ENCODE results near the gene PRPF6. TPM values are rescaled to one million over a fixed set of nuclear protein-coding genes. Genes with fewer than 3 reads are reported as not detected.

PRPF6 gene
- total and polyA plus RNA-seq, 2 of the 13 experiments (the other 11 are each of a cell fraction or from before 2014, with no cell fraction given) = 63.7 to 101 TPM

DNA sequence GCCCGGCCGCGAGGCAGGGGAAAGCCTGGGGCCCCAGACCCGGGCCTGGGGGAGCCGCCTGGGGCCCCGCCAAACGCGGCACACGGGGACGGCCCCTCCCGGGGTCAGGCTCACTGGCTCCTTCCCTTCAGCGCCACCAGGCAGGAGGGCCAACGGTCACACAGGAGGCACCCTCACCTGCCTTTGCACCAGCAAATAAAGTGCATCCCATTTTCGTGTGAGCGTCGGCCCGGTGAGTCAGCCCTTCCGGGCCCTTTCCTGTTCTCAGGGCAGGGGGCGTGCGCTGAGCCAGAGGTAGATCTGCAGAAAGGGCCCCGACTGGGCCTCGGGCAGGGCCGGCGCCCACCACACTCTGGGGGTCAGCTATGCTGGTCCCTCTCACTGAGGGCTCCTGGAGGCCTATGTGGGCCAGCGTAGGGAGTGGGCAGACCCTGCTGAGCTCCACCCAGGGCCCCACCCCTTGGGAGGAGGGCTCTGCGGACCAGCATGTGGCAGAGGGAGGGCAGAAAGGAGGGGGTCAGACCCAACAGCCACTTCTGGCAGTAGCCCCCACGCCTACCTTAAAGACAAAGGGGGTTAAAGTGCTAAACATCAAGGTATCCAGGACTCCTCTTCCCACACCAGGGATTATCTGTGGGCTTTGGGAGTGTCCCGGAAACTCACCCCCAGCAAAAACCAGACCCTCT lies 23.8 kb upstream of the PRPF6 start (continued):
- TF ChIP-seq, protein P1, sequence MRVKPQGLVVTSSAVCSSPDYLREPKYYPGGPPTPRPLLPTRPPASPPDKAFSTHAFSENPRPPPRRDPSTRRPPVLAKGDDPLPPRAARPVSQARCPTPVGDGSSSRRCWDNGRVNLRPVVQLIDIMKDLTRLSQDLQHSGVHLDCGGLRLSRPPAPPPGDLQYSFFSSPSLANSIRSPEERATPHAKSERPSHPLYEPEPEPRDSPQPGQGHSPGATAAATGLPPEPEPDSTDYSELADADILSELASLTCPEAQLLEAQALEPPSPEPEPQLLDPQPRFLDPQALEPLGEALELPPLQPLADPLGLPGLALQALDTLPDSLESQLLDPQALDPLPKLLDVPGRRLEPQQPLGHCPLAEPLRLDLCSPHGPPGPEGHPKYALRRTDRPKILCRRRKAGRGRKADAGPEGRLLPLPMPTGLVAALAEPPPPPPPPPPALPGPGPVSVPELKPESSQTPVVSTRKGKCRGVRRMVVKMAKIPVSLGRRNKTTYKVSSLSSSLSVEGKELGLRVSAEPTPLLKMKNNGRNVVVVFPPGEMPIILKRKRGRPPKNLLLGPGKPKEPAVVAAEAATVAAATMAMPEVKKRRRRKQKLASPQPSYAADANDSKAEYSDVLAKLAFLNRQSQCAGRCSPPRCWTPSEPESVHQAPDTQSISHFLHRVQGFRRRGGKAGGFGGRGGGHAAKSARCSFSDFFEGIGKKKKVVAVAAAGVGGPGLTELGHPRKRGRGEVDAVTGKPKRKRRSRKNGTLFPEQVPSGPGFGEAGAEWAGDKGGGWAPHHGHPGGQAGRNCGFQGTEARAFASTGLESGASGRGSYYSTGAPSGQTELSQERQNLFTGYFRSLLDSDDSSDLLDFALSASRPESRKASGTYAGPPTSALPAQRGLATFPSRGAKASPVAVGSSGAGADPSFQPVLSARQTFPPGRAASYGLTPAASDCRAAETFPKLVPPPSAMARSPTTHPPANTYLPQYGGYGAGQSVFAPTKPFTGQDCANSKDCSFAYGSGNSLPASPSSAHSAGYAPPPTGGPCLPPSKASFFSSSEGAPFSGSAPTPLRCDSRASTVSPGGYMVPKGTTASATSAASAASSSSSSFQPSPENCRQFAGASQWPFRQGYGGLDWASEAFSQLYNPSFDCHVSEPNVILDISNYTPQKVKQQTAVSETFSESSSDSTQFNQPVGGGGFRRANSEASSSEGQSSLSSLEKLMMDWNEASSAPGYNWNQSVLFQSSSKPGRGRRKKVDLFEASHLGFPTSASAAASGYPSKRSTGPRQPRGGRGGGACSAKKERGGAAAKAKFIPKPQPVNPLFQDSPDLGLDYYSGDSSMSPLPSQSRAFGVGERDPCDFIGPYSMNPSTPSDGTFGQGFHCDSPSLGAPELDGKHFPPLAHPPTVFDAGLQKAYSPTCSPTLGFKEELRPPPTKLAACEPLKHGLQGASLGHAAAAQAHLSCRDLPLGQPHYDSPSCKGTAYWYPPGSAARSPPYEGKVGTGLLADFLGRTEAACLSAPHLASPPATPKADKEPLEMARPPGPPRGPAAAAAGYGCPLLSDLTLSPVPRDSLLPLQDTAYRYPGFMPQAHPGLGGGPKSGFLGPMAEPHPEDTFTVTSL (CRISPR knock-in tag; IDR thresholded peaks at IDR 0.05; ENCODE audit: borderline replicate concordance) = no peak
- TF ChIP-seq ZNF34 (CRISPR knock-in tag; IDR thresholded peaks at IDR 0.05; ENCODE audit: borderline replicate concordance) = no peak
- TF ChIP-seq ZNF792 (CRISPR knock-in tag; IDR thresholded peaks at IDR 0.05) = peak; percentile 87
- TF ChIP-seq ZNF816 (CRISPR knock-in tag; IDR thresholded peaks at IDR 0.05; ENCODE audit: borderline replicate concordance) = no peak
- no peak for TF ChIP-seq ATF7 (IDR thresholded peaks at IDR 0.05)
- TF ChIP-seq ATF7 (CRISPR knock-in tag; IDR thresholded peaks at IDR 0.05) = no peak
- TF ChIP-seq ZNF207 (IDR thresholded peaks at IDR 0.05; ENCODE audit: borderline replicate concordance) = no peak
- no peak for TF ChIP-seq WIZ (CRISPR knock-in tag; IDR thresholded peaks at IDR 0.05)
- no peak for TF ChIP-seq FIP1L1 (IDR thresholded peaks at IDR 0.05; ENCODE audit: borderline replicate concordance, insufficient read depth, low read depth, low read length)
- TF ChIP-seq, protein P2, sequence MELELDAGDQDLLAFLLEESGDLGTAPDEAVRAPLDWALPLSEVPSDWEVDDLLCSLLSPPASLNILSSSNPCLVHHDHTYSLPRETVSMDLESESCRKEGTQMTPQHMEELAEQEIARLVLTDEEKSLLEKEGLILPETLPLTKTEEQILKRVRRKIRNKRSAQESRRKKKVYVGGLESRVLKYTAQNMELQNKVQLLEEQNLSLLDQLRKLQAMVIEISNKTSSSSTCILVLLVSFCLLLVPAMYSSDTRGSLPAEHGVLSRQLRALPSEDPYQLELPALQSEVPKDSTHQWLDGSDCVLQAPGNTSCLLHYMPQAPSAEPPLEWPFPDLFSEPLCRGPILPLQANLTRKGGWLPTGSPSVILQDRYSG (CRISPR knock-in tag; IDR thresholded peaks at IDR 0.05) = no peak
- TF ChIP-seq, protein P3, sequence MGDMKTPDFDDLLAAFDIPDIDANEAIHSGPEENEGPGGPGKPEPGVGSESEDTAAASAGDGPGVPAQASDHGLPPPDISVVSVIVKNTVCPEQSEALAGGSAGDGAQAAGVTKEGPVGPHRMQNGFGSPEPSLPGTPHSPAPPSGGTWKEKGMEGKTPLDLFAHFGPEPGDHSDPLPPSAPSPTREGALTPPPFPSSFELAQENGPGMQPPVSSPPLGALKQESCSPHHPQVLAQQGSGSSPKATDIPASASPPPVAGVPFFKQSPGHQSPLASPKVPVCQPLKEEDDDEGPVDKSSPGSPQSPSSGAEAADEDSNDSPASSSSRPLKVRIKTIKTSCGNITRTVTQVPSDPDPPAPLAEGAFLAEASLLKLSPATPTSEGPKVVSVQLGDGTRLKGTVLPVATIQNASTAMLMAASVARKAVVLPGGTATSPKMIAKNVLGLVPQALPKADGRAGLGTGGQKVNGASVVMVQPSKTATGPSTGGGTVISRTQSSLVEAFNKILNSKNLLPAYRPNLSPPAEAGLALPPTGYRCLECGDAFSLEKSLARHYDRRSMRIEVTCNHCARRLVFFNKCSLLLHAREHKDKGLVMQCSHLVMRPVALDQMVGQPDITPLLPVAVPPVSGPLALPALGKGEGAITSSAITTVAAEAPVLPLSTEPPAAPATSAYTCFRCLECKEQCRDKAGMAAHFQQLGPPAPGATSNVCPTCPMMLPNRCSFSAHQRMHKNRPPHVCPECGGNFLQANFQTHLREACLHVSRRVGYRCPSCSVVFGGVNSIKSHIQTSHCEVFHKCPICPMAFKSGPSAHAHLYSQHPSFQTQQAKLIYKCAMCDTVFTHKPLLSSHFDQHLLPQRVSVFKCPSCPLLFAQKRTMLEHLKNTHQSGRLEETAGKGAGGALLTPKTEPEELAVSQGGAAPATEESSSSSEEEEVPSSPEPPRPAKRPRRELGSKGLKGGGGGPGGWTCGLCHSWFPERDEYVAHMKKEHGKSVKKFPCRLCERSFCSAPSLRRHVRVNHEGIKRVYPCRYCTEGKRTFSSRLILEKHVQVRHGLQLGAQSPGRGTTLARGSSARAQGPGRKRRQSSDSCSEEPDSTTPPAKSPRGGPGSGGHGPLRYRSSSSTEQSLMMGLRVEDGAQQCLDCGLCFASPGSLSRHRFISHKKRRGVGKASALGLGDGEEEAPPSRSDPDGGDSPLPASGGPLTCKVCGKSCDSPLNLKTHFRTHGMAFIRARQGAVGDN (CRISPR knock-in tag; IDR thresholded peaks at IDR 0.05) = peak; percentile 77; the same call in 1 of the 2 replicates
- TF ChIP-seq SP1 (IDR thresholded peaks at IDR 0.05) = no peak
- peak; percentile 78; the same call in 1 of the 2 replicates for TF ChIP-seq SP1 (CRISPR knock-in tag; IDR thresholded peaks at IDR 0.05)
- no peak for TF ChIP-seq GTF3A (CRISPR knock-in tag; conservative IDR thresholded peaks at IDR 0.05)

Data from HepG2 (cell line).